BLaER1 (cell line): Measurements from ENCODE around the gene BNC2.
A peak's percentile ranks its signal among the peaks of the same experiment; 100 is the strongest.

ENCODE experiments used
- H3K27ac ChIP-seq: shearing (Covaris generic); formaldehyde crosslinking; 2 replicates; pipeline ENCODE4 v1.8.1; 2022
- H3K27me3 ChIP-seq: shearing (Covaris generic); formaldehyde crosslinking; 2 replicates; pipeline ENCODE4 v1.8.1; 2022
- H3K36me3 ChIP-seq: shearing (Covaris generic); formaldehyde crosslinking; 2 replicates; pipeline ENCODE4 v1.8.1; 2022
- H3K4me1 ChIP-seq: shearing (Covaris generic); formaldehyde crosslinking; 2 replicates; pipeline ENCODE4 v1.8.1; 2022
- H3K4me2 ChIP-seq: shearing (Covaris generic); formaldehyde crosslinking; 2 replicates; pipeline ENCODE4 v1.8.1; 2022
- H3K4me3 ChIP-seq: shearing (Covaris generic); formaldehyde crosslinking; 2 replicates; pipeline ENCODE4 v1.8.1; 2022
- H3K9ac ChIP-seq: shearing (Covaris generic); formaldehyde crosslinking; 2 replicates; pipeline ENCODE4 v1.8.1; 2022
- H3K9me3 ChIP-seq: shearing (Covaris generic); formaldehyde crosslinking; 2 replicates; pipeline ENCODE4 v1.8.1; 2022
- H4K20me1 ChIP-seq: shearing (Covaris generic); formaldehyde crosslinking; 2 replicates; pipeline ENCODE4 v1.8.1; 2022
- Cebpa-rat ChIP-seq: shearing (Covaris generic); IDR thresholded peaks from 2 replicates; pipeline ENCODE4 v1.8.1; 2022

BNC2 gene

DNA sequence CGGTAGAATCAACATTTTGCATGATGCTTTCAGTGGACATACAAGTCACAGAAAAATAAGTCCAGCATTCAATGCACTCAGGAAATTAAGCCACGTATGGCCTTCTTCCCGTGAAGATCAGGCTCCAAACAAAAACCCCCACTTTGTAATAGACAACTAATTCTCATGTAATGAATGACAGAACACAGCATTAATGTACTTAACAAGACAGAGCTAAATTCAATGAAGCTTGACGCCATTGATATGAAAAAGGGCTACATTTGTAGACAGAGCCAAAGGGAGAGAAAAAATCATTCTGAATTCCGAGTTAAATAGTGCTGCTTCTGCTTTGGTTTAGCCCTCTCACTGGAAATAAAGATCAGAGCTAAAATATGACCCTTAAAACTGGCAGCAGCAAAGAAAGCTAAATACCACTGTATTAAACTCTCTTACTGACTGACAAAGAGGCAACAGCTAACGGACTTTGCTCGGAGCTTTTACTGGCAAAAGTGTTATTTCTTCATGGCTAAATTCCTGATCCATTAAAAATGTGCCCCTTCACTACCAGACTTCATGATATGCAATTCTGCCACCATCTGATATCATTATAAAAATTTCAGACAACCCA, 250.5 kb downstream of the BNC2 start:
- Histone ChIP-seq H3K9me3 (peaks cover 7% of the 10 kb centered on the region), H3K4me1 (peaks cover 72% of the 10 kb centered on the region), H3K9ac (no peak overlapping the region; the same call in 1 of the 2 replicates), H3K4me2 (peak overlapping the region; percentile 45), H3K4me3 (no peak overlapping the region; the same call in 1 of the 2 replicates), H3K27ac (peak overlapping the region; percentile 51), H3K27me3 (no peaks in the 10 kb centered on the region), H3K36me3 (peaks cover 14% of the 10 kb centered on the region), H4K20me1 (no peaks in the 10 kb centered on the region)
- TF ChIP-seq Cebpa-rat, result no peak

DNA sequence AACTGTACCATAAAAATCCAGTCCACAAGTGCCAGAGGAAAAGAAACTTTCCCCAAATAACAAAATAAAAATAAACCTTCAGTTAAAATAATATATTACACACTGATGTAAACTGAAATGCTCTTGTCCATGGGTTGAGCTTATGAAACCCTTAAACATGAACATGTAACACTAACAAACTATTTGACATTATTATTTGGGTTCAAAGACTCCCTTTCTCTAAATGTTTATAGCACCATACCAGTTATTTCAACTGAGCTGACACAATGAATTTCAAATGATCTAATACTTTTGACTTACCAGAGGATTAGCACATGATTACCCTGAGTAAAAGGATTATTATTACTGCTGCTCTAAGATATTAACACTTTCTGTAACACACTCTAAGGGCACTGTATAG, 251.1 kb downstream of the BNC2 start:
- Histone ChIP-seq H3K27ac (no peak overlapping the region; the same call in 1 of the 2 replicates), H3K4me3 (no peak overlapping the region; the same call in 1 of the 2 replicates)

DNA sequence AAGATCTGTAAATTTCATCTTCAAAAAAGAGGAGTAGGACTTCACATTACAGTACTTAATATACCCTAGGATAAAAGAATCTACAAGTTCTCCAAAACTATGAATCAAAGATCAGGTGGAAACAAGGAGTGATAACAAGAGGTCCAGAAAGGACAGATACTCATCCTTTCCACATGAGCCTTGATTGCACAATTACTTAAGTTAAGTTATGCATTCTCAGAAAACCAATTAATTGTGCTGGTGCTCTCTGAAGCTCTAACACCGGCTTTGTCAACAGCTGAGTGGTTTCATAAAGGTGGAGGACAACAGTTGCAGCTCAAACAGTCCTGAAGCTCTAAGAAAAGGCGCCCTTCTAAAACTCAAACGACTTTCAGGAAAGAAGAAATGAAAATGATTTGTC, 251.9 kb downstream of the BNC2 start:
- TF ChIP-seq Cebpa-rat, result no peak
- H3K4me3 ChIP-seq, result no peak overlapping the region
- H3K4me2 ChIP-seq, result peak overlapping the region; percentile 45
- no peak overlapping the region for H3K9ac ChIP-seq
- peaks cover 14% of the 10 kb centered on the region for H3K36me3 ChIP-seq
- H4K20me1 ChIP-seq, result no peaks in the 10 kb centered on the region
- peaks cover 59% of the 10 kb centered on the region for H3K4me1 ChIP-seq
- H3K27me3 ChIP-seq, result no peaks in the 10 kb centered on the region
- H3K9me3 ChIP-seq, result peaks cover 7% of the 10 kb centered on the region
- no peak overlapping the region for H3K27ac ChIP-seq

More for the DNA sequence above, 251.1 kb downstream of the BNC2 start:
- Histone ChIP-seq H3K4me2 (peak overlapping the region; percentile 45), H3K9me3 (peaks cover 7% of the 10 kb centered on the region), H3K27me3 (no peaks in the 10 kb centered on the region), H3K36me3 (peaks cover 14% of the 10 kb centered on the region), H3K4me1 (peaks cover 66% of the 10 kb centered on the region), H3K9ac (no peak overlapping the region), H4K20me1 (no peaks in the 10 kb centered on the region)
- TF ChIP-seq Cebpa-rat, result no peak

DNA sequence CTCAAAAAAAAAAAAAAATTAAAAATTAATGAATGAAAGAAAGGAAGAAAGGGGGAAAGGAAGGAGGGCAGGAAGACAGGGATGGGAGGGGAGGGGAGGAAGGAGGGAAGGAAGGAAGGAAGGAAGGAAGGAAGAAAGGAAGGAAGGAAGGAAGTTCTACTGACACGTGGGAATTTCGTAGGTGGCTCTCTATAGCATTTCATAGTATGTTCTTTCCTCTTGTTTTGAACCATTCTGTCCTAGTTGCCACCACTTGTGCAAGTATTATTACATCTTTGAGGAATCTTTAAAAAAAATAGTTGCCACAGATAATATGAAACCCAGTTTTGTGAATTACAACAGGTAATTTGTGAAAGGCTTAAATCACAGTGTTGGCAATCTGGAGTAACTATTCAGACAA, 253.8 kb downstream of the BNC2 start:
- H3K9me3 ChIP-seq, result peaks cover 7% of the 10 kb centered on the region
- no peaks in the 10 kb centered on the region for H3K27me3 ChIP-seq
- H3K36me3 ChIP-seq, result peaks cover 14% of the 10 kb centered on the region
- H3K4me2 ChIP-seq, result no peak overlapping the region
- H4K20me1 ChIP-seq, result no peaks in the 10 kb centered on the region
- H3K9ac ChIP-seq, result no peak overlapping the region
- no peak overlapping the region for H3K4me3 ChIP-seq
- TF ChIP-seq Cebpa-rat, result no peak
- peaks cover 40% of the 10 kb centered on the region for H3K4me1 ChIP-seq
- H3K27ac ChIP-seq, result no peak overlapping the region

DNA sequence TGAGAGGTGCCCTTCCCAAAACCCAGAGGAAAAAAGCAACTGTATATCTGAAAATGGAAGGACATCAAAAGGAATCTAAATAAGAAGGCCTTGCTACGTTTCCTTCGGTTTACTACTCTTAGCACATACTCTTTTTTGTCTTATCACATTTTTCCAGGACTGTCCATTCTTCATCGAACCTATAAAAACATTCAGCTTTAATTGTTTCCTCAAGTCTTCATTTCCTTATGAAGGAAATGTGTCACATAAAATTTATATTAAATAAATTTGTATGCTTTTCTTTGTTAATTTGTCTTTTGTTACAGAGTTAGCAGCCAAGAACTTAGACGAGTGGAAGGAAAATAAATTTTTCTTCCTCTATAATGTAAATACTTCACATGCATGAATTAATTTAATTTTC, 255.0 kb downstream of the BNC2 start:
- Histone ChIP-seq H3K4me1 (peaks cover 28% of the 10 kb centered on the region), H3K9me3 (peaks cover 7% of the 10 kb centered on the region), H3K36me3 (peaks cover 14% of the 10 kb centered on the region), H3K9ac (no peak overlapping the region), H3K4me2 (no peak overlapping the region), H4K20me1 (no peaks in the 10 kb centered on the region), H3K4me3 (no peak overlapping the region), H3K27ac (no peak overlapping the region), H3K27me3 (no peaks in the 10 kb centered on the region)
- TF ChIP-seq Cebpa-rat, result no peak

DNA sequence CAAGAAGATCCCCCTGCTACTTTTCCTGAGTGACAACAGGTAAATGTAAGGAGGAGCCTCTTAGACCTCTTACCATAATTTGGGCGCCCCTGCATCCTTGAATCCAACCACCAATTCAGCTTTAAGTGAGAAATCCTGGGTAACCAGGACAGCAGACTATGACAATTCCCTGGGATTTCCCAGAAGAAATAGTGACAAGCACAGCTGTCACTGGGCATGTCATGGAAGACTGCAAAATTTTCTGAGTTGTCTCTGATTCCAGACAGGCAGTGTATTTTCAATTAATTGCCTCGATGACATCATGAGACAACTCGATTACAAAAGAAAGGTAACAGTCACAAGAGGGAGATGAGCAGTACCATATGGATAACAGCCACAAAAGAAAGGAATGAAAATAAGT, 256.9 kb downstream of the BNC2 start:
- H3K4me1 ChIP-seq, result peaks cover 17% of the 10 kb centered on the region
- peaks cover 7% of the 10 kb centered on the region for H3K9me3 ChIP-seq
- H3K4me3 ChIP-seq, result no peak overlapping the region
- H3K27me3 ChIP-seq, result no peaks in the 10 kb centered on the region
- no peak for TF ChIP-seq Cebpa-rat
- peaks cover 14% of the 10 kb centered on the region for H3K36me3 ChIP-seq
- no peak overlapping the region for H3K9ac ChIP-seq
- no peak overlapping the region for H3K27ac ChIP-seq
- H3K4me2 ChIP-seq, result no peak overlapping the region
- no peaks in the 10 kb centered on the region for H4K20me1 ChIP-seq

DNA sequence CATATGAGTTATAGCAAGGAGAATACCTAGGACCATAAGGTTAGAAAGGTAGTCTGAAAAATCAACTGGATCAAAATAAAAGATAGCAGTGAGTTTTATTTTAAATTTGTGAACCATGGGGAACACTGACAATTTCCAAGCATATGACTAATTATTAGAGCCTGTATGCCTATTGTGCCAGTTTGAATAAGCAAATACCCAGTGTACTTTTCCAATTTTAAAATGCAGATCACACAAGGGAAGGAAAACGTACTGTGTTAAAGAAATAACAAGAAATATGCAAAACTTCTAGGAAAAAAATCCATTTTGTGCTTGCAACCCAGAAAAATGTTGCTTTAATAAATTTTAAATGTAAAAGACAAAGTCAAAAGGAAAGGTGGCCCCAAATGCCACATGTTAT, 257.4 kb downstream of the BNC2 start:
- Histone ChIP-seq H3K4me2 (no peak overlapping the region), H3K27ac (no peak overlapping the region), H3K36me3 (peaks cover 14% of the 10 kb centered on the region), H3K4me1 (peaks cover 17% of the 10 kb centered on the region; the same call in 1 of the 2 replicates), H3K9me3 (peaks cover 5% of the 10 kb centered on the region), H3K9ac (no peak overlapping the region), H3K27me3 (no peaks in the 10 kb centered on the region), H4K20me1 (no peaks in the 10 kb centered on the region), H3K4me3 (no peak overlapping the region)
- no peak for TF ChIP-seq Cebpa-rat

DNA sequence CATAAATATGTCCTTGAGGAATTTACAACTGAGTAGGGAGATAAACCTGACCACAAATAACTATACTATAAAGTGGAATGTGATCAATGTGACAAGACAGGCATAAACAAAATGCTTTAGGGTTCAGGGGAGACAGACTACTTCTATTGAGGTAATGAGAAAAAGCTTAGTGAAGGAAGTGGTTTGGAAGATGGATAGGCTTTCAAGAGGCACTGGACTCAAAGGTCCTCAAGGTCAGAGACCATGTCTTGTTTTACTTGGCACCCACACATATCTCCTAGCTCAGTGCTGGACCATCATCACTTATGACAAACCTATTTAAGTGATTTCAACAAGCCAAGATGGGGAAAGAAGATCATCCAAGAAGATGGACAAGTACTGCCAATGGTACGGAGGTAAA, 257.8 kb downstream of the BNC2 start:
- Histone ChIP-seq H3K36me3 (peaks cover 10% of the 10 kb centered on the region), H3K4me2 (no peak overlapping the region), H3K4me1 (peaks cover 17% of the 10 kb centered on the region; the same call in 1 of the 2 replicates), H4K20me1 (no peaks in the 10 kb centered on the region), H3K9ac (no peak overlapping the region), H3K27me3 (no peaks in the 10 kb centered on the region), H3K4me3 (no peak overlapping the region), H3K27ac (no peak overlapping the region), H3K9me3 (peaks cover under 1% of the 10 kb centered on the region)
- TF ChIP-seq Cebpa-rat, result no peak

DNA sequence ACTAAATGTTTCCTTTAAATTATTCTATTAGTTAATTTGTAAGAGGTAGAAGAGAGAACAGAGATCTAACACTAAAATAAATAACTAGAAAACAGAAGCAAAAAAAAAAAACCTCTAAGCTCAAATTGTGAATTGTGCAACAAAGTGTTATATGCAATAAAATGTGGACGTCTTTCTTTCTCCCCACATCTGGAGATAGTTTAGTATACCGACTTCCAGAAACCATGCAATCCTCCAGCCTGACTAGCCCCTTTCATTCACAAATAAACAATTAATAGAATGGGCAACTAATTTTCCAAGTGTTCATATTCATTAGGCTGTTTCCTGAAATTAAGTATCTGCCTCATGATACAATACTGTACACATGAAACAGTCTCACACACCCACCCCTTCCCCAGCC, 258.5 kb downstream of the BNC2 start:
- Histone ChIP-seq H3K36me3 (peaks cover 8% of the 10 kb centered on the region), H3K9me3 (peaks cover 3% of the 10 kb centered on the region; the same call in 1 of the 2 replicates), H3K4me1 (peaks cover 20% of the 10 kb centered on the region; the same call in 1 of the 2 replicates), H4K20me1 (no peaks in the 10 kb centered on the region), H3K4me2 (no peak overlapping the region), H3K9ac (no peak overlapping the region), H3K4me3 (no peak overlapping the region), H3K27ac (no peak overlapping the region), H3K27me3 (no peaks in the 10 kb centered on the region)
- TF ChIP-seq Cebpa-rat, result no peak

DNA sequence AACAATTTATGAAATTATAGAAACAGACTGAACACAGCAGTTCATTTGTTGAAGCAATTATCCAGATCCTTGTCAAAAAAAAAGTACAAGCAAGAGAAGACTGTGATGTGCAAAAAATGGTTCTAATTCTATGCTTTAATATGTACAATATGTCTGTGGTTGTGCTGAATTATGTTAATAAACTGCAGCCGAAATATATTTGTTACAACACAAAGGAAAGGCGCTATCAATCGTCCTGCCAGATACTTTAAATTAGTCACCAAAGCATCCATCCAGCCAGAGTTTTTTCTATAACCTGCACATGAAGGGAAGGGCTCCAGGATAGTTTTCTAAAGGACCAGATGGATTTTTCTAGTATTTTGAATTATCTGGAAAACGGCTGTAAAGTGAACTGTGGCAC, 259.5 kb downstream of the BNC2 start:
- Histone ChIP-seq H3K4me1 (peaks cover 25% of the 10 kb centered on the region; the same call in 1 of the 2 replicates), H3K4me2 (no peak overlapping the region), H3K27me3 (no peaks in the 10 kb centered on the region), H3K9ac (no peak overlapping the region), H3K4me3 (no peak overlapping the region), H3K9me3 (peaks cover 12% of the 10 kb centered on the region; the same call in 1 of the 2 replicates), H4K20me1 (no peaks in the 10 kb centered on the region), H3K27ac (no peak overlapping the region), H3K36me3 (peaks cover 12% of the 10 kb centered on the region)
- TF ChIP-seq Cebpa-rat, result no peak

DNA sequence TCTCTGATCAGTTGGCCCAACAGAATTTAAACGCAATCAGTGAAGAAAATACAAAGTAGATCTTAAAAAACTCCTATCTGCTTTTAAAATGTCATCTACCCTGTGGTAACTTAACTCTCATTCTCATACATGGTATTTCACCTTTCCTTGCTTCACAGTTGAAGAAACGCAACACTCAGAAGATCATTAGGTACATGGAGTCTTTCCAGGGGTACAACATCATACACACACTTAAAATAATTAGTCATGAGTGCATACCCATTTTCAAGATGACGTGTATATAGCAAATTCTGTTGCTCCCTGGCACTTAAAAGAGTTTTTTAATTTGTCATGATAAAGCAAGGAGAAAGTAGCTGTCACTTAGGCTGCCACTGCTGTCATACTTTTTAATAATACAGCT, 259.9 kb downstream of the BNC2 start:
- no peak for TF ChIP-seq Cebpa-rat
- peaks cover 12% of the 10 kb centered on the region; the same call in 1 of the 2 replicates for H3K9me3 ChIP-seq
- no peak overlapping the region for H3K27ac ChIP-seq
- H3K4me2 ChIP-seq, result no peak overlapping the region
- peaks cover 11% of the 10 kb centered on the region; the same call in 1 of the 2 replicates for H3K36me3 ChIP-seq
- peaks cover 25% of the 10 kb centered on the region; the same call in 1 of the 2 replicates for H3K4me1 ChIP-seq
- no peaks in the 10 kb centered on the region for H3K27me3 ChIP-seq
- no peaks in the 10 kb centered on the region for H4K20me1 ChIP-seq
- H3K4me3 ChIP-seq, result no peak overlapping the region
- H3K9ac ChIP-seq, result no peak overlapping the region
